HEK293 (cell line): ENCODE results near the gene DCC.

Experiments used
- CTCF ChIA-PET: fragments of 350-600 bp; formaldehyde crosslinking; extraction: SDS; loops from one replicate; lab custom pipeline; 2021; ENCODE audit warnings: antibody characterized with exemption; lab: Yijun Ruan, JAX
- POLR2A ChIA-PET: fragments of 300-600 bp; formaldehyde crosslinking; extraction: SDS; loops from one replicate; lab custom pipeline; 2020; ENCODE audit warnings: antibody characterized with exemption, inconsistent platforms; lab: Yijun Ruan, JAX
- H3K27ac ChIP-seq: fragments of 200-500 bp; sonication (Bioruptor generic); 2 replicates; pipeline ENCODE4 v1.5.1; 2014; ENCODE audit warnings: low read depth, low read length, control low read depth, inconsistent platforms; ENCODE audit errors: extremely low read depth
- H3K36me3 ChIP-seq, 2 experiments: fragments of 200-500 bp in 1 of 2; sonication (Bioruptor generic) in 1 of 2; 1 replicate in 1 of 2; 2 replicates in 1 of 2; pipeline ENCODE4 v1.5.1; 2014 to 2017; ENCODE audit warnings: inconsistent platforms in 2 of 2, low read length in 2 of 2; ENCODE audit not compliant: control insufficient read depth in 2 of 2, insufficient read depth in 1 of 2
- H3K4me1 ChIP-seq: fragments of 200-500 bp; sonication (Bioruptor generic); 2 replicates; pipeline ENCODE4 v1.5.1; 2014; ENCODE audit warnings: mild to moderate bottlenecking, low read length, inconsistent platforms; ENCODE audit not compliant: control insufficient read depth, insufficient read depth
- H3K4me3 ChIP-seq: 2 replicates; pipeline ENCODE4 v1.5.1; 2011; ENCODE audit warnings: low read depth, mild to moderate bottlenecking, control low read depth, low read length, moderate library complexity
- H3K9me3 ChIP-seq: fragments of 200-500 bp; sonication (Bioruptor generic); 2 replicates; pipeline ENCODE4 v1.5.1; 2014; ENCODE audit warnings: low read depth, low read length, inconsistent platforms; ENCODE audit not compliant: control insufficient read depth, insufficient read depth
- INSM2 ChIP-seq: fragments of 450-650 bp; formaldehyde crosslinking; IDR thresholded peaks from 2 replicates; pipeline ENCODE4 v1.5.1; 2016; ENCODE audit warnings: missing biosample characterization, missing genetic modification characterization
- ZBTB1 ChIP-seq: fragments of 450-650 bp; formaldehyde crosslinking; IDR thresholded peaks from 2 replicates; pipeline ENCODE4 v1.5.1; 2016; ENCODE audit warnings: missing biosample characterization, missing genetic modification characterization
- ZBTB49 ChIP-seq: fragments of 450-650 bp; formaldehyde crosslinking; IDR thresholded peaks from 2 replicates; pipeline ENCODE4 v1.5.1; 2016; ENCODE audit warnings: missing biosample characterization, missing genetic modification characterization, low read depth
- ZFHX2 ChIP-seq: fragments of 450-650 bp; formaldehyde crosslinking; conservative IDR thresholded peaks from 2 replicates; pipeline ENCODE4 v1.5.1; 2016; ENCODE audit warnings: missing biosample characterization, missing genetic modification characterization
- ZNF10 ChIP-seq: fragments of 450-650 bp; formaldehyde crosslinking; IDR thresholded peaks from 2 replicates; pipeline ENCODE4 v1.5.1; 2017; ENCODE audit warnings: missing biosample characterization, missing genetic modification characterization
- ZNF112 ChIP-seq: fragments of 450-650 bp; formaldehyde crosslinking; IDR thresholded peaks from 2 replicates; pipeline ENCODE4 v1.5.0; 2017; ENCODE audit warnings: missing biosample characterization, missing genetic modification characterization
- ZNF214 ChIP-seq: fragments of 450-650 bp; formaldehyde crosslinking; IDR thresholded peaks from 2 replicates; pipeline ENCODE4 v1.5.1; 2017; ENCODE audit warnings: missing biosample characterization, mild to moderate bottlenecking, missing genetic modification characterization, borderline replicate concordance
- ZNF221 ChIP-seq: fragments of 450-650 bp; formaldehyde crosslinking; IDR thresholded peaks from 2 replicates; pipeline ENCODE4 v1.5.1; 2017; ENCODE audit warnings: missing biosample characterization, missing genetic modification characterization, borderline replicate concordance
- ZNF223 ChIP-seq: fragments of 450-650 bp; formaldehyde crosslinking; IDR thresholded peaks from 2 replicates; pipeline ENCODE4 v1.5.1; 2016; ENCODE audit warnings: missing biosample characterization, missing genetic modification characterization
- ZNF248 ChIP-seq: fragments of 450-650 bp; formaldehyde crosslinking; IDR thresholded peaks from 2 replicates; pipeline ENCODE4 v1.5.1; 2017; ENCODE audit warnings: missing biosample characterization, missing genetic modification characterization
- ZNF292 ChIP-seq: fragments of 450-650 bp; formaldehyde crosslinking; IDR thresholded peaks from 2 replicates; pipeline ENCODE4 v1.5.1; 2016; ENCODE audit warnings: low read depth, missing biosample characterization, missing genetic modification characterization, borderline replicate concordance
- ZNF335 ChIP-seq: fragments of 450-650 bp; formaldehyde crosslinking; conservative IDR thresholded peaks from 2 replicates; pipeline ENCODE4 v1.5.1; 2016; ENCODE audit warnings: missing biosample characterization, missing genetic modification characterization
- ZNF362 ChIP-seq: fragments of 450-650 bp; formaldehyde crosslinking; IDR thresholded peaks from 2 replicates; pipeline ENCODE4 v1.5.1; 2016; ENCODE audit warnings: missing biosample characterization, missing genetic modification characterization
- ZNF404 ChIP-seq: fragments of 450-650 bp; formaldehyde crosslinking; IDR thresholded peaks from 2 replicates; pipeline ENCODE4 v1.5.1; 2017; ENCODE audit warnings: missing biosample characterization, missing genetic modification characterization
- ZNF501 ChIP-seq: fragments of 450-650 bp; formaldehyde crosslinking; IDR thresholded peaks from 2 replicates; pipeline ENCODE4 v1.5.1; 2016; ENCODE audit warnings: missing biosample characterization, missing genetic modification characterization
- ZNF701 ChIP-seq: fragments of 450-650 bp; formaldehyde crosslinking; IDR thresholded peaks from 2 replicates; pipeline ENCODE4 v1.5.1; 2016; ENCODE audit warnings: missing biosample characterization, missing genetic modification characterization
- ZNF747 ChIP-seq: fragments of 450-650 bp; formaldehyde crosslinking; IDR thresholded peaks from 2 replicates; pipeline ENCODE4 v1.5.1; 2016; ENCODE audit warnings: missing biosample characterization, missing genetic modification characterization
- ZNF776 ChIP-seq: fragments of 450-650 bp; formaldehyde crosslinking; IDR thresholded peaks from 2 replicates; pipeline ENCODE4 v1.5.0; 2017; ENCODE audit warnings: missing biosample characterization, missing genetic modification characterization, borderline replicate concordance
- TF ChIP-seq, protein P1 (sequence below): fragments of 450-650 bp; formaldehyde crosslinking; IDR thresholded peaks from 2 replicates; pipeline ENCODE4 v1.5.1; 2016; ENCODE audit warnings: missing biosample characterization, missing genetic modification characterization
- TF ChIP-seq, protein P2 (sequence below): sonication (generic); formaldehyde crosslinking; IDR thresholded peaks from 2 replicates; pipeline ENCODE4 v1.8.1; 2022; ENCODE audit warnings: mild to moderate bottlenecking, moderate library complexity, missing genetic modification reagents
- TF ChIP-seq, protein P3 (sequence below): fragments of 450-650 bp; formaldehyde crosslinking; IDR thresholded peaks from 2 replicates; pipeline ENCODE4 v1.5.1; 2016; ENCODE audit warnings: missing biosample characterization, missing genetic modification characterization

Gene DCC

GRCh38 chr18:53139746-53140500 is 799.9 kb downstream of the DCC start:
- no peaks in the 10 kb centered on the region for H3K4me1 ChIP-seq
- no peaks in the 10 kb centered on the region for H3K9me3 ChIP-seq
- H3K27ac ChIP-seq, result no peak overlapping the region
- TF ChIP-seq, protein P1, sequence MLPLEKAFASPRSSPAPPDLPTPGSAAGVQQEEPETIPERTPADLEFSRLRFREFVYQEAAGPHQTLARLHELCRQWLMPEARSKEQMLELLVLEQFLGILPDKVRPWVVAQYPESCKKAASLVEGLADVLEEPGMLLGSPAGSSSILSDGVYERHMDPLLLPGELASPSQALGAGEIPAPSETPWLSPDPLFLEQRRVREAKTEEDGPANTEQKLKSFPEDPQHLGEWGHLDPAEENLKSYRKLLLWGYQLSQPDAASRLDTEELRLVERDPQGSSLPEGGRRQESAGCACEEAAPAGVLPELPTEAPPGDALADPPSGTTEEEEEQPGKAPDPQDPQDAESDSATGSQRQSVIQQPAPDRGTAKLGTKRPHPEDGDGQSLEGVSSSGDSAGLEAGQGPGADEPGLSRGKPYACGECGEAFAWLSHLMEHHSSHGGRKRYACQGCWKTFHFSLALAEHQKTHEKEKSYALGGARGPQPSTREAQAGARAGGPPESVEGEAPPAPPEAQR (tag by site-specific recombination), result no peak
- TF ChIP-seq ZNF404 (tag by site-specific recombination) (no peak), ZBTB49 (tag by site-specific recombination) (no peak), ZNF292 (tag by site-specific recombination) (no peak), ZNF10 (tag by site-specific recombination) (no peak), ZFHX2 (tag by site-specific recombination) (no peak), ZBTB1 (tag by site-specific recombination) (no peak), ZNF776 (no peak), ZNF747 (tag by site-specific recombination) (no peak), ZNF335 (tag by site-specific recombination) (no peak), ZNF221 (tag by site-specific recombination) (no peak), ZNF112 (tag by site-specific recombination) (no peak)
- TF ChIP-seq, all 188 proteins: peak for 0
- POLR2A ChIA-PET, result no interaction called here
- CTCF ChIA-PET, result no interaction called here
- Histone ChIP-seq H3K36me3 (no peaks in the 10 kb centered on the region), H3K4me3 (no peak overlapping the region)

GRCh38 chr18:53142005-53142404 is 802.0 kb downstream of the DCC start:
- Histone ChIP-seq H3K36me3 (no peaks in the 10 kb centered on the region), H3K9me3 (no peaks in the 10 kb centered on the region), H3K4me3 (no peak overlapping the region), H3K4me1 (no peaks in the 10 kb centered on the region), H3K27ac (no peak overlapping the region)
- CTCF ChIA-PET, result no interaction called here
- TF ChIP-seq ZNF362 (tag by site-specific recombination) (no peak), ZNF501 (tag by site-specific recombination) (no peak), INSM2 (tag by site-specific recombination) (no peak), ZNF701 (tag by site-specific recombination) (no peak), ZNF214 (tag by site-specific recombination) (no peak), ZNF223 (tag by site-specific recombination) (no peak), ZNF248 (tag by site-specific recombination) (no peak)
- TF ChIP-seq, protein P2, sequence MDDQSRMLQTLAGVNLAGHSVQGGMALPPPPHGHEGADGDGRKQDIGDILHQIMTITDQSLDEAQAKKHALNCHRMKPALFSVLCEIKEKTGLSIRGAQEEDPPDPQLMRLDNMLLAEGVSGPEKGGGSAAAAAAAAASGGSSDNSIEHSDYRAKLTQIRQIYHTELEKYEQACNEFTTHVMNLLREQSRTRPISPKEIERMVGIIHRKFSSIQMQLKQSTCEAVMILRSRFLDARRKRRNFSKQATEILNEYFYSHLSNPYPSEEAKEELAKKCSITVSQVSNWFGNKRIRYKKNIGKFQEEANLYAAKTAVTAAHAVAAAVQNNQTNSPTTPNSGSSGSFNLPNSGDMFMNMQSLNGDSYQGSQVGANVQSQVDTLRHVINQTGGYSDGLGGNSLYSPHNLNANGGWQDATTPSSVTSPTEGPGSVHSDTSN (CRISPR knock-in tag), result no peak
- TF ChIP-seq, protein P3, sequence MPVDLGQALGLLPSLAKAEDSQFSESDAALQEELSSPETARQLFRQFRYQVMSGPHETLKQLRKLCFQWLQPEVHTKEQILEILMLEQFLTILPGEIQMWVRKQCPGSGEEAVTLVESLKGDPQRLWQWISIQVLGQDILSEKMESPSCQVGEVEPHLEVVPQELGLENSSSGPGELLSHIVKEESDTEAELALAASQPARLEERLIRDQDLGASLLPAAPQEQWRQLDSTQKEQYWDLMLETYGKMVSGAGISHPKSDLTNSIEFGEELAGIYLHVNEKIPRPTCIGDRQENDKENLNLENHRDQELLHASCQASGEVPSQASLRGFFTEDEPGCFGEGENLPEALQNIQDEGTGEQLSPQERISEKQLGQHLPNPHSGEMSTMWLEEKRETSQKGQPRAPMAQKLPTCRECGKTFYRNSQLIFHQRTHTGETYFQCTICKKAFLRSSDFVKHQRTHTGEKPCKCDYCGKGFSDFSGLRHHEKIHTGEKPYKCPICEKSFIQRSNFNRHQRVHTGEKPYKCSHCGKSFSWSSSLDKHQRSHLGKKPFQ (tag by site-specific recombination), result no peak
- POLR2A ChIA-PET, result no interaction called here
